Hepatocyte (in vitro differentiated cells): ENCODE data around the gene SP2. TPM values are rescaled to one million over a fixed set of nuclear protein-coding genes. Genes with fewer than 3 reads are reported as not detected.

Experiments
- DNase-seq: peaks from one replicate; pipeline ENCODE4 v3.0.0-alpha.2; 2016; ENCODE audit warnings: low spot score
- H2AFZ ChIP-seq: fragments of 200-600 bp; sonication (generic); 2 replicates; pipeline ENCODE4 v1.6.0; 2016; ENCODE audit warnings: antibody characterized with exemption, mild to moderate bottlenecking
- H3K27ac ChIP-seq: fragments of 200-600 bp; sonication (generic); 2 replicates; pipeline ENCODE4 v1.5.1; 2016; ENCODE audit warnings: mild to moderate bottlenecking
- H3K27me3 ChIP-seq: fragments of 200-600 bp; sonication (generic); 2 replicates; pipeline ENCODE4 v1.6.1; 2016
- H3K36me3 ChIP-seq: fragments of 200-600 bp; sonication (generic); replicated peaks from 2 replicates; pipeline ENCODE4 v1.5.1; 2016; ENCODE audit warnings: low read depth; ENCODE audit not compliant: insufficient read depth
- H3K4me1 ChIP-seq: fragments of 200-600 bp; sonication (generic); 2 replicates; pipeline ENCODE4 v1.5.1; 2016; ENCODE audit warnings: mild to moderate bottlenecking, moderate library complexity; ENCODE audit not compliant: insufficient read depth
- H3K4me2 ChIP-seq: fragments of 200-600 bp; sonication (generic); 2 replicates; pipeline ENCODE4 v1.6.0; 2016
- H3K4me3 ChIP-seq: fragments of 200-600 bp; sonication (generic); 2 replicates; pipeline ENCODE4 v1.5.1; 2016; ENCODE audit warnings: mild to moderate bottlenecking
- H3K79me2 ChIP-seq: fragments of 200-600 bp; sonication (generic); 2 replicates; pipeline ENCODE4 v1.6.0; 2017; ENCODE audit warnings: mild to moderate bottlenecking
- H3K9me2 ChIP-seq: fragments of 200-600 bp; sonication (generic); replicated peaks from 2 replicates; pipeline ENCODE4 v1.6.0; 2017; ENCODE audit warnings: mild to moderate bottlenecking; ENCODE audit not compliant: insufficient read depth
- H3K9me3 ChIP-seq: fragments of 200-600 bp; sonication (generic); 2 replicates; pipeline ENCODE4 v1.5.1; 2016; ENCODE audit warnings: low read depth, mild to moderate bottlenecking
- H4K20me1 ChIP-seq: fragments of 200-600 bp; sonication (generic); 2 replicates; pipeline ENCODE4 v1.6.0; 2016; ENCODE audit warnings: mild to moderate bottlenecking; ENCODE audit not compliant: insufficient read depth, poor library complexity, severe bottlenecking
- CTCF ChIP-seq: fragments of 200-600 bp; sonication (generic); IDR thresholded peaks from 2 replicates; pipeline ENCODE4 v1.5.1; 2016; ENCODE audit warnings: antibody characterized with exemption, mild to moderate bottlenecking; ENCODE audit not compliant: poor library complexity
- EZH2 ChIP-seq: fragments of 200-600 bp; sonication (generic); IDR thresholded peaks from 2 replicates; pipeline ENCODE4 v1.6.1; 2016; ENCODE audit warnings: antibody characterized with exemption, mild to moderate bottlenecking, borderline replicate concordance
- EZH2phosphoT487 ChIP-seq: fragments of 200-600 bp; sonication (generic); IDR thresholded peaks from one replicate; pipeline ENCODE4 v1.6.1; 2018; ENCODE audit warnings: antibody characterized with exemption, mild to moderate bottlenecking, low read depth, moderate library complexity; ENCODE audit not compliant: unreplicated experiment, severe bottlenecking
- WGBS: methylation state at CpG from one replicate; pipeline ENCODE4 v1.1.6; 2016; ENCODE audit warnings: low lambda C conversion rate; ENCODE audit errors: missing lambda C conversion rate; 5-methylcytosine and 5-hydroxymethylcytosine counted together
- polyA plus RNA-seq: library from polyadenylated mRNA; unstranded; fragments of >200 nt; fragmentation: Nextera tagmentation; extraction: Ambion mirVana; gene quantifications from 2 replicates; pipeline ENCODE4 v1.2.1, GENCODE V29; 2016
- total RNA-seq: library from RNA; depleted of rRNA; stranded (reverse); fragments of >200 nt; gene quantifications from 2 replicates; pipeline ENCODE4 v1.2.3, GENCODE V29; 2014

The SP2 gene
- total and polyA plus RNA-seq, 2 experiments from 2014 or later = 1.5 to 10.6 TPM

- Histone ChIP-seq H3K4me2 (peak overlapping the region; percentile 83), H3K4me1 (peaks cover 53% of the 10 kb centered on the region), H3K27ac (peak overlapping the region; percentile 95), H4K20me1 (peaks cover 10% of the 10 kb centered on the region), H3K79me2 (peaks cover 55% of the 10 kb centered on the region), H3K27me3 (no peaks in the 10 kb centered on the region), H3K36me3 (no peaks in the 10 kb centered on the region), H2AFZ (no peak overlapping the region), H3K9me3 (no peaks in the 10 kb centered on the region), H3K4me3 (peak overlapping the region; percentile 79), H3K9me2 (no peaks in the 10 kb centered on the region)
- peak; percentile 43 for DNase-seq
- WGBS = 64% methylated on average over 7 of the region's 7 CpGs
- TF ChIP-seq CTCF = no peak
- no peak for TF ChIP-seq EZH2
- no peak for TF ChIP-seq EZH2phosphoT487
These were observed 59.7 kb downstream of the SP2 start for GRCh38 chr17:47955497-47956461.

- 39% methylated on average over 4 of the region's 4 CpGs for WGBS
- Histone ChIP-seq H3K9me3 (no peaks in the 10 kb centered on the region), H3K4me3 (peak overlapping the region; percentile 79), H3K4me2 (peak overlapping the region; percentile 83), H4K20me1 (peaks cover 10% of the 10 kb centered on the region), H3K27ac (peak overlapping the region; percentile 95), H3K79me2 (peaks cover 47% of the 10 kb centered on the region), H3K36me3 (no peaks in the 10 kb centered on the region), H3K27me3 (no peaks in the 10 kb centered on the region), H3K4me1 (peaks cover 55% of the 10 kb centered on the region), H3K9me2 (no peaks in the 10 kb centered on the region), H2AFZ (no peak overlapping the region)
- peak; percentile 47 for DNase-seq
- TF ChIP-seq EZH2phosphoT487 (no peak), CTCF (no peak), EZH2 (no peak)
These were observed 61.0 kb downstream of the SP2 start for GRCh38 chr17:47956791-47957590.

- Histone ChIP-seq H3K4me2 (peak within 1 kb of the TSS; percentile 83), H3K9me3 (no peaks in the 10 kb centered on the region), H3K4me1 (peaks cover 51% of the 10 kb centered on the region), H4K20me1 (peaks cover 10% of the 10 kb centered on the region), H3K36me3 (no peaks in the 10 kb centered on the region), H3K4me3 (peak within 1 kb of the TSS; percentile 79), H3K9me2 (no peaks in the 10 kb centered on the region), H3K79me2 (peaks cover 44% of the 10 kb centered on the region), H3K27me3 (no peaks in the 10 kb centered on the region), H3K27ac (peak within 1 kb of the TSS; percentile 95), H2AFZ (no peak within 1 kb of the TSS)
- peak; percentile 83 for DNase-seq
- 20% methylated on average over 16 of the region's 16 CpGs for WGBS
- TF ChIP-seq EZH2phosphoT487 = no peak
- TF ChIP-seq CTCF = no peak
- TF ChIP-seq EZH2 = no peak
These were observed 61.8 kb downstream of the SP2 start, which contains the start of gene PRR15L for GRCh38 chr17:47957591-47958490. PRR15L (minus strand) TSS chr17:47957883; CDS start chr17:47953234, 4,649 bp downstream.
